ENCODE measurements around the gene SPEG.

GRCh38 chr2:219477815-219478214 lies 43.2 kb downstream of the SPEG start:
- no peak for TF ChIP-seq EZH2 (IDR thresholded peaks at IDR 0.05; ENCODE audit: borderline replicate concordance, low read depth, low read length, severe bottlenecking)
- no peak for TF ChIP-seq JUN (IDR thresholded peaks at IDR 0.05; ENCODE audit: borderline replicate concordance, insufficient read depth, insufficient read length, low read depth)
- no peak for TF ChIP-seq CTCF (IDR thresholded peaks at IDR 0.05; ENCODE audit: extremely low read depth in 1 of 2, insufficient read depth in 1 of 2, low read depth in 1 of 2, low read length in 2 of 2)
- no peak for TF ChIP-seq POLR2A (IDR thresholded peaks at IDR 0.05; ENCODE audit: low read depth, low read length)
- no peak for TF ChIP-seq MYC (IDR thresholded peaks at IDR 0.05; ENCODE audit: low read depth, low read length)
- no peak for TF ChIP-seq MAX (IDR thresholded peaks at IDR 0.05; ENCODE audit: insufficient read depth, insufficient read length)
